Osteocyte (in vitro differentiated cells): ENCODE results near the gene GPC6. TPM values are rescaled to one million over a fixed set of nuclear protein-coding genes. Genes with fewer than 3 reads are reported as not detected.

Experiments used
- DNase-seq: peaks from one replicate; pipeline ENCODE4 v3.0.0; 2021; ENCODE audit warnings: mixed read lengths; ENCODE audit not compliant: unreplicated experiment; ENCODE audit errors: extremely low spot score
- H3K27ac Mint-ChIP-seq: one replicate; pipeline ENCODE4 v1.8.0; 2021; ENCODE audit warnings: mild to moderate bottlenecking, mixed read lengths; ENCODE audit not compliant: unreplicated experiment
- H3K27me3 Mint-ChIP-seq: one replicate; pipeline ENCODE4 v1.8.0; 2021; ENCODE audit warnings: mixed read lengths; ENCODE audit not compliant: unreplicated experiment
- H3K36me3 Mint-ChIP-seq: one replicate; pipeline ENCODE4 v1.8.0; 2021; ENCODE audit warnings: mixed read lengths; ENCODE audit not compliant: unreplicated experiment
- H3K4me1 Mint-ChIP-seq: one replicate; pipeline ENCODE4 v1.8.0; 2021; ENCODE audit warnings: mixed read lengths; ENCODE audit not compliant: unreplicated experiment
- H3K4me3 Mint-ChIP-seq: one replicate; pipeline ENCODE4 v1.8.0; 2021; ENCODE audit warnings: mild to moderate bottlenecking, moderate library complexity, mixed read lengths; ENCODE audit not compliant: unreplicated experiment
- H3K9me3 Mint-ChIP-seq: one replicate; pipeline ENCODE4 v1.8.0; 2021; ENCODE audit warnings: mixed read lengths; ENCODE audit not compliant: unreplicated experiment
- total RNA-seq: library from RNA; stranded (reverse); gene quantifications from 2 replicates; pipeline ENCODE4 v1.2.1, GENCODE V29; 2021
- TF ChIP-seq, protein P1 (sequence below): fragments of 200-600 bp; sonication (generic); IDR thresholded peaks from 2 replicates; pipeline ENCODE4 v1.5.0; 2021; ENCODE audit warnings: antibody characterized with exemption, mild to moderate bottlenecking, moderate library complexity

Gene GPC6
- total RNA-seq, 1 donor from 2014 or later = 125 TPM

DNA sequence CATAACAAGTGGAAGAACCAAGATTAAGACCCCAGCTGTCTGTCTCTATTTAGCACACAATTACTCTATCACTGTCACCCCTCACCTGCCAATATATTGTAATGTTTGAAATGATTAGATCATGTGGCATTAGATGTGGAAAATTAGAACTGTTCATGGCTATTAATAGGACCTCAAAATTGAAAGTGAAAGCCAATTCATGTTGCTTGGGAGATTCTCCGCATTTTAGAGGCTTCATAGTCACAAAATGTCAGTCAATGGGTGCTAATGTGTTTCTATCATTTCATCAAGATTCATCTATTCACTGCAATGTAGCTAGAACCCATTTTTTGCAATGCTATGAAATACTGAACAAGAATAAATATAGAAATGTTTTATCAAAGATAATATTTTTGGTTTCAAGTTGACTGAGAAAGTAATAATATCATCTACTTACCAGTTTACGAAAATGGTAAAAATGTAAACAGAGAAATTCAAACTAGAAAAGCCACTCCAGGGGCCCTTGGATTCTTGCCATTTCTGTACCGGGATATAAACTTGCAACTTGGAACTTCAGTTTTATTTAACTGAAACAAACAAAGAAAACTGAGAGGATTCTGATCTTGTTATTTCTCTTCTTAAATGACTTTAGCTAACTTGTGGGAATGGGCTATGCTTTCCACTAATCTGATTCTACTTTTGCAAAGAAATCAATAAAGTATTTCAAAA lies 864.3 kb downstream of the GPC6 start:
- no peak for DNase-seq
- H3K4me3 Mint-ChIP-seq = peak overlapping the region; percentile 47
- peaks cover 15% of the 10 kb centered on the region for H3K9me3 Mint-ChIP-seq
- peaks cover 33% of the 10 kb centered on the region for H3K4me1 Mint-ChIP-seq
- no peaks in the 10 kb centered on the region for H3K27me3 Mint-ChIP-seq
- TF ChIP-seq, protein P1, sequence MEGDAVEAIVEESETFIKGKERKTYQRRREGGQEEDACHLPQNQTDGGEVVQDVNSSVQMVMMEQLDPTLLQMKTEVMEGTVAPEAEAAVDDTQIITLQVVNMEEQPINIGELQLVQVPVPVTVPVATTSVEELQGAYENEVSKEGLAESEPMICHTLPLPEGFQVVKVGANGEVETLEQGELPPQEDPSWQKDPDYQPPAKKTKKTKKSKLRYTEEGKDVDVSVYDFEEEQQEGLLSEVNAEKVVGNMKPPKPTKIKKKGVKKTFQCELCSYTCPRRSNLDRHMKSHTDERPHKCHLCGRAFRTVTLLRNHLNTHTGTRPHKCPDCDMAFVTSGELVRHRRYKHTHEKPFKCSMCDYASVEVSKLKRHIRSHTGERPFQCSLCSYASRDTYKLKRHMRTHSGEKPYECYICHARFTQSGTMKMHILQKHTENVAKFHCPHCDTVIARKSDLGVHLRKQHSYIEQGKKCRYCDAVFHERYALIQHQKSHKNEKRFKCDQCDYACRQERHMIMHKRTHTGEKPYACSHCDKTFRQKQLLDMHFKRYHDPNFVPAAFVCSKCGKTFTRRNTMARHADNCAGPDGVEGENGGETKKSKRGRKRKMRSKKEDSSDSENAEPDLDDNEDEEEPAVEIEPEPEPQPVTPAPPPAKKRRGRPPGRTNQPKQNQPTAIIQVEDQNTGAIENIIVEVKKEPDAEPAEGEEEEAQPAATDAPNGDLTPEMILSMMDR = no peak
- H3K27ac Mint-ChIP-seq = peak overlapping the region; percentile 78
- peaks cover 12% of the 10 kb centered on the region for H3K36me3 Mint-ChIP-seq

DNA sequence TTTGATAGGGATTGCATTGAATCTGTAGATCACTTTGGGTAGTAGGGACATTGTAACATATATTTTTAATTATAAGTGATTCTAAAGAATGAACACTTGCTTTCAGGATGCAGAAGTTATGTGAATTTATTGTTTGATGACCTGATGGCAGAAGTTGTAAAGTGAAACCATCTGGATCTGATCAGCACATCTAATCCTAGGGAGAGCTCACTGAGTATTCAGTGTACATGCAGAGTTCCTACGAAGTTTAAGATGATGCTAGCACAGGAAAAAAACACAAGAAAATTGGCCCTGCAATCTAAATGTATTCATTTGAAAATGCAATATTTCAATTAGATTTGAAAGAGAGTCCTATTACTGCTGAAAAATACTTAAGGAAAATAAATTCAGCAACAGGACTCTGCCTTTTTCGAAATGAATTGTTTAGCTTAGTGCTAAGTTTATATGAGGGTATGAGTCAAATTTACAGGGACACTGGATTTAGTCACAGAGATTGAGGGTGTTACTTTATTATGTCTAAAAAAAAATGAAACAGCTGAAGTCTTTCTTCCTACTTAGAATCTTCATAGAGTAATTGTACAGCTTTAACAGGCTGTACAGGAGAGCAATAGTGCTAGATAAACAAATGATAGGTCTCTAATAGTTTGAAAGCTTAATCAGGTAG lies 867.2 kb downstream of the GPC6 start:
- H3K27ac Mint-ChIP-seq = peak overlapping the region; percentile 44
- H3K4me1 Mint-ChIP-seq = peaks cover 16% of the 10 kb centered on the region
- peaks cover 19% of the 10 kb centered on the region for H3K9me3 Mint-ChIP-seq
- no peak for DNase-seq
- TF ChIP-seq, protein P1 = no peak
- H3K4me3 Mint-ChIP-seq = no peak overlapping the region
- H3K36me3 Mint-ChIP-seq = peaks cover 12% of the 10 kb centered on the region
- H3K27me3 Mint-ChIP-seq = no peaks in the 10 kb centered on the region

DNA sequence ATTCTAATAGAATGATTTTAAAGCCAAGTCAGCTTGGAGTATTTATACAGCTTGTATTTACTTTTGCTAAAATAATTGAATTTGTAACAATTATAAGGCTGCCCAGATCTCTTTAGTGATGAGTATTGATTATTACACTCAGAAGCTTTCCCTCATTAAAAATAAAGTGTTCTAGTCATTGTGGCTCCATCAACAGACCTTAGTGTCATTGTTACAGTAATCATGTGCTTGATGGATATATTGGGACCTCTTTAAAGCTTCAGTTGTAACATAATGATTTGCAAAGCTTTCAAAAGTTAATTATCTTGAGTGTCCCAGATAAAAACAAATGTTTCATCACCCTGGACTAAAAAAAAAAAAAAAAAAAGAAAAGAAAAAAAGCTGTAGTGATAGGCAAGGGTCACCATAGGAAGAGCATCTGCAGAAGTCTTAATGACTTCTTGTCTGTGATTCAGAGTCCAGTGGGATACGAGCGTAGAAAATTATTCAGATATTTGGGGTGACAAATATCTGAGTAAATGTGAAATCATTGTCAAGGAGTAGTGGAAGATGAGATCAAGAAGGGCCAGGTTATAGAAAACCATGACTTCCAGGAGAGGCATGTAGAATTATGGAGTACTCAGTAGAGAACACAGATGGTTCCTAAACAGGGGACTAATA lies 883.2 kb downstream of the GPC6 start:
- H3K36me3 Mint-ChIP-seq = peaks cover 7% of the 10 kb centered on the region
- H3K9me3 Mint-ChIP-seq = peaks cover 12% of the 10 kb centered on the region
- peaks cover 57% of the 10 kb centered on the region for H3K4me1 Mint-ChIP-seq
- peak overlapping the region; percentile 81 for H3K27ac Mint-ChIP-seq
- no peaks in the 10 kb centered on the region for H3K27me3 Mint-ChIP-seq
- DNase-seq = no peak
- H3K4me3 Mint-ChIP-seq = no peak overlapping the region
- TF ChIP-seq, protein P1 = no peak

DNA sequence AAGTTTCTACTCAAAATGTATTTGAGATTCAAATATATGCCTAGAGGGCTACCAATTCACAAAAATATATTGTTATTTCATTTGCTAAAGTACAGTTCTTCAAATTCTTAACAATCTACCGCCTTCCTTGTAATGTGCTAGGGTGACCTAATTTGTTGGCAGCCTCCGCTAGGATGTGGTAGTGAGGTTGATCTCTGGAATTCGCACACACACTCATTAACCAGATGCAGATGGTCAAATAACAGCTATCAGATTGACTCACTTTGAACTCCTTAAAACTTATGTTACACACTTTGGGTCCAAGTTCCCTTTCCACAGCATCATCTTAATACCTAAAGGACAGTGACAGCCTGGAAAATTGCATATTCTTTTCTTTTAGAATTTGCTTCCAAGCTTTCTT lies 885.6 kb downstream of the GPC6 start:
- Mint-ChIP-seq H3K36me3 (peaks cover 2% of the 10 kb centered on the region), H3K4me1 (peaks cover 46% of the 10 kb centered on the region), H3K27ac (peak overlapping the region; percentile 46), H3K4me3 (no peak overlapping the region), H3K9me3 (peaks cover 6% of the 10 kb centered on the region), H3K27me3 (no peaks in the 10 kb centered on the region)
- TF ChIP-seq, protein P1 = no peak
- no peak for DNase-seq

DNA sequence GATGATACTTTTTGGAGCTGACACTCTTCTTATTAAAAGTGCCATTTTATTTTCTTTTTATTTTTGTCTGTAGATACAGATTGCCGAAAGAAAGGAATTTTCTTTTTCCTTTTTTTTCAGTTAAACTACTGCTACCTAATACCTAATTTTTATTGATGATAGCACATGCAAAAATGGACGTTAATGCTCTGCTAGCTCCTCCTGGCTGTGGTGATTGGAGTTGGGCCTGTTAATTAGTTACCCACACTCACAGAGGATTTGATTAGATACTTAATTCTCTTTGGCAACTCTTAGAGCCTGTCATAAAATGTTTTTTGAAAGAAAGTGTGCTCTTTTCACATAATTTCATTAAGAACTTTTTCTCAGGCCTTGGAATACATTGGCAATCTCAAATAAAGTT lies 886.1 kb downstream of the GPC6 start:
- Mint-ChIP-seq H3K27me3 (no peaks in the 10 kb centered on the region), H3K4me3 (no peak overlapping the region), H3K36me3 (peaks cover 2% of the 10 kb centered on the region), H3K4me1 (peaks cover 41% of the 10 kb centered on the region), H3K27ac (peak overlapping the region; percentile 45), H3K9me3 (peaks cover 8% of the 10 kb centered on the region)
- TF ChIP-seq, protein P1 = peak; percentile 32
- no peak for DNase-seq
